BLaER1 treated with 17β-estradiol and CSF1 and Interleukin-3, amounts not matched to agents 10 nM and 100 nM (cell line): ENCODE data around the gene SELENOK.

ENCODE experiments used
- H3K27ac ChIP-seq, 11 experiments: shearing (Covaris generic); formaldehyde crosslinking; 2 replicates each; pipeline ENCODE4 v1.8.1; 2022
- H3K27me3 ChIP-seq, 11 experiments: shearing (Covaris generic); formaldehyde crosslinking; 2 replicates each; pipeline ENCODE4 v1.8.1; 2022
- H3K36me3 ChIP-seq, 11 experiments: shearing (Covaris generic); formaldehyde crosslinking; 2 replicates each; pipeline ENCODE4 v1.8.1; 2022
- H3K4me1 ChIP-seq, 10 experiments: shearing (Covaris generic); formaldehyde crosslinking; 2 replicates each; pipeline ENCODE4 v1.8.1; 2022
- H3K4me2 ChIP-seq, 11 experiments: shearing (Covaris generic); formaldehyde crosslinking; 2 replicates each; pipeline ENCODE4 v1.8.1; 2022
- H3K4me3 ChIP-seq, 10 experiments: shearing (Covaris generic); formaldehyde crosslinking; 2 replicates each; pipeline ENCODE4 v1.8.1; 2022
- H3K9ac ChIP-seq, 11 experiments: shearing (Covaris generic); formaldehyde crosslinking; 2 replicates each; pipeline ENCODE4 v1.8.1; 2022
- H3K9me3 ChIP-seq, 11 experiments: shearing (Covaris generic); formaldehyde crosslinking; replicated peaks in 1 of 11; 2 replicates each; pipeline ENCODE4 v1.8.1; 2022
- H4K20me1 ChIP-seq, 11 experiments: shearing (Covaris generic); formaldehyde crosslinking; 2 replicates each; pipeline ENCODE4 v1.8.1; 2022
- Cebpa-rat ChIP-seq, 11 experiments: shearing (Covaris generic); IDR thresholded peaks; 2 replicates each; pipeline ENCODE4 v1.8.1; 2022

Gene SELENOK

DNA sequence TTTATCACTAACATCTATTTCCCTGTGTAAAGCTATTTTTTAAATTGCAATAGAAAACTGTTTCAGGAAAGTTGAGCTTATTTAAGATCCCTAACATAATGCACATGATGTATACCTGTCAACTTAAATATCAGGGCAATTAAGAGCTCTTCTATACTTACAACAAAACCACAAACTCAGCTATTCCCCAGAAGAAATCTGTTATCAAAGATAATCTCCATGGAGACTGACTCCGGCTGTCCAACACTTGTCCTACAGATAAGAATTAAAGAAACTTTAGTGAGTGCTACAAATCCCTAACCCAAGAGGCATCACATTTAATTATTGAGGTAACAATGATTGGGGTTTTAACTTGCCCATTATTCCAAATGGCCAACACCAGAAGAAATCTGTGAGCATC, 3.4 kb downstream of the SELENOK start:
- Histone ChIP-seq H3K36me3 (peaks cover 37 to 63% (median 52%) of the 10 kb centered on the region in 11 experiments), H3K4me1 (peaks cover 21 to 48% (median 39%) of the 10 kb centered on the region in 10 experiments), H3K27me3 (no peaks in the 10 kb centered on the region), H3K9ac (no peak overlapping the region), H4K20me1 (peaks cover 5 to 45% (median 20%) of the 10 kb centered on the region in 11 experiments; a peak in 13 of 22 replicates), H3K4me2 (peak overlapping the region in 4 of 11 experiments; percentile 2 to 69 (median 39); a peak in 5 of 22 replicates), H3K27ac (no peak overlapping the region), H3K4me3 (no peak overlapping the region), H3K9me3 (peaks cover 0 to 6% (median 0%) of the 10 kb centered on the region in 11 experiments; a peak in 2 of 22 replicates)
- no peak for TF ChIP-seq Cebpa-rat (IDR thresholded peaks at IDR 0.05)

DNA sequence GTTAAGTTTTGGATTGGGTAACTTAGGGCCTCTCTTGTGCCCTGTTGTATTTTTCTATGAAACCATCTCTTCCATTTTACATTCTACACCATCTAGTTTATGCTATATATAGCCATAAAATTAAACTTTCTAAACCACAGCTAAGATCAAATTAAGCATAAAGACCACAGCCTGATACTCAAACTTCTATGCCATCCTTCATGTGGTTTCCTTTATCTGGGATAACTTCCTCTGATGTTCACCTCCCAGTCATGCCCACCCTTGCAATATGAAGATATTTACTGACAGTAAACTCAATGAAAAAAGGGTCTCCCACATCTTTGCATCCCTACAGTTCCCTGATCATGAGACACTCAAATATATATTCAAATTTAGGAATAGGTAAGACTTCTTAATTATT, 4.2 kb downstream of the SELENOK start:
- Histone ChIP-seq H3K9ac (no peak overlapping the region), H3K27me3 (no peaks in the 10 kb centered on the region), H3K36me3 (peaks cover 37 to 70% (median 57%) of the 10 kb centered on the region in 11 experiments), H3K27ac (no peak overlapping the region), H3K4me1 (peaks cover 20 to 47% (median 38%) of the 10 kb centered on the region in 10 experiments), H3K4me3 (no peak overlapping the region), H3K9me3 (peaks cover 0 to 2% (median 0%) of the 10 kb centered on the region in 11 experiments; a peak in 2 of 22 replicates), H4K20me1 (peaks cover 5 to 45% (median 20%) of the 10 kb centered on the region in 11 experiments; a peak in 13 of 22 replicates), H3K4me2 (peak overlapping the region in 6 of 11 experiments; percentile 26 to 69 (median 50); a peak in 11 of 22 replicates)
- TF ChIP-seq Cebpa-rat (IDR thresholded peaks at IDR 0.05): no peak

DNA sequence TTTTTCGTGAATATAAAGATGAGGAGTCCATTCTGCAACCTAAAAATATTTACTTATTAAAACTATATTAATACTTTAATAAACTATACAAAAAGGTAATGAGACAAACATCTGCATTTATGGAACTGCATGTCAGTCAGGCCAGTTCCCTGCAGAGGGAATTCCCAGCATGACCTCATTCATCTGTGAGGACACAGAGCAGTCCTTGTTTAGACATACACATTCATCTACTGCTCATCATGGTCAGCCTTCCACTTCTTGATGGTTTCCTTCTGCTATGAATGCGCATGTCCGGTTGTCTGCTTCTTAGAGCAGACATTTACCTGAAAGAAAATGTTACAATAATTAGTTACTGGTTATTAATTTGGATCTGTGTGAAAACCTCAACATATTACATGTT, 6.4 kb downstream of the SELENOK start:
- peaks cover 39 to 76% (median 60%) of the 10 kb centered on the region in 11 experiments for H3K36me3 ChIP-seq
- H3K4me3 ChIP-seq: no peak overlapping the region

DNA sequence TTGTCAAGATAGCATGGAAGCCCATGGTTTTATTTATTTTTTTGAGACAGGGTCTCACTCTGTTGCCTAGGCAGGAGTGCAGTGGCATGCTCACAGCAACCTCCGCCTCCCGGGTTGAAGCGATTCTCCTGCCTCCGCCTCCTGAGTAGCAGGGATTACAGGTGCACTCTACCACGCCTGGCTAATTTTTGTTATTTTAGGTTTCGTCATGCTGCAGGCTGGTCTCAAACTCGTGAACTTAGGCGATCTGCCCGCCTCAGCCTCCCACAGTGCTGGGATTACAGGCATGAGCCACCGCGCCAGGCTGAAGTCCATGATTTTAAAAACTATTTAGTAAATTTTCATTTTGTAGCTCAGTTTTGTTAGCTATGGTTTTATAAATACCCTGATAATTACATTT, 7.0 kb downstream of the SELENOK start:
- H3K4me1 ChIP-seq: peaks cover 17 to 39% (median 34%) of the 10 kb centered on the region in 10 experiments
- peaks cover 44 to 82% (median 66%) of the 10 kb centered on the region in 11 experiments for H3K36me3 ChIP-seq
- H3K4me2 ChIP-seq: no peak overlapping the region
- TF ChIP-seq Cebpa-rat (IDR thresholded peaks at IDR 0.05): no peak
- peaks cover 0 to 29% (median 10%) of the 10 kb centered on the region in 11 experiments; a peak in 10 of 22 replicates for H4K20me1 ChIP-seq
- no peak overlapping the region for H3K27ac ChIP-seq
- no peak overlapping the region for H3K9ac ChIP-seq
- H3K4me3 ChIP-seq: no peak overlapping the region
- H3K27me3 ChIP-seq: no peaks in the 10 kb centered on the region
- no peaks in the 10 kb centered on the region for H3K9me3 ChIP-seq

More for the DNA sequence above, 6.4 kb downstream of the SELENOK start:
- Histone ChIP-seq H3K9me3 (no peaks in the 10 kb centered on the region), H3K4me2 (no peak overlapping the region), H3K27ac (no peak overlapping the region), H3K4me1 (peaks cover 22 to 45% (median 38%) of the 10 kb centered on the region in 10 experiments), H3K9ac (no peak overlapping the region), H4K20me1 (peaks cover 3 to 35% (median 16%) of the 10 kb centered on the region in 11 experiments; a peak in 12 of 22 replicates), H3K27me3 (no peaks in the 10 kb centered on the region)
- TF ChIP-seq Cebpa-rat (IDR thresholded peaks at IDR 0.05): no peak

DNA sequence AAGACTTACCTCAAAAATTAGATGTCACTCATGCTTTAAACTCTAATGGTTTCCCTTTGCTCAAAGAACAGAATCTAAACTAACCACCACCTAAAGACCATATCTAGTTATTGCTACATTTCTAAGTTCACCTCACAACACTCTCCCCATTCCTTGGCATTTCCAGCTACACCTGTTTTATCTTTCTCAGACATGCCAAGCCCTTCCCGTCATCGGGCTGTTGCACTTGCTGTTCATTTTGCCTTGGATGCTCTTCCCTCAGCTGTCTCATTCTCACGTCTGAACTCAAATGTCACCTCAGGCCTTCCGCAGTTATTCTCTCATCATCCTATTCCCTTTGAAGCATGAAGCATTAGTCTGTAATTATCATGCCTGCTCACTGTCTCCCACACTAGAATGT, 8.7 kb downstream of the SELENOK start:
- H3K9ac ChIP-seq: no peak overlapping the region
- H3K36me3 ChIP-seq: peaks cover 59 to 83% (median 71%) of the 10 kb centered on the region in 11 experiments
- H3K27me3 ChIP-seq: no peaks in the 10 kb centered on the region
- H3K4me1 ChIP-seq: peaks cover 12 to 27% (median 24%) of the 10 kb centered on the region in 10 experiments
- H3K9me3 ChIP-seq: no peaks in the 10 kb centered on the region
- H3K4me3 ChIP-seq: no peak overlapping the region
- no peak overlapping the region for H3K4me2 ChIP-seq
- H4K20me1 ChIP-seq: peaks cover 0 to 13% (median under 1%) of the 10 kb centered on the region in 11 experiments; a peak in 6 of 22 replicates
- no peak for TF ChIP-seq Cebpa-rat (IDR thresholded peaks at IDR 0.05)
- no peak overlapping the region for H3K27ac ChIP-seq

DNA sequence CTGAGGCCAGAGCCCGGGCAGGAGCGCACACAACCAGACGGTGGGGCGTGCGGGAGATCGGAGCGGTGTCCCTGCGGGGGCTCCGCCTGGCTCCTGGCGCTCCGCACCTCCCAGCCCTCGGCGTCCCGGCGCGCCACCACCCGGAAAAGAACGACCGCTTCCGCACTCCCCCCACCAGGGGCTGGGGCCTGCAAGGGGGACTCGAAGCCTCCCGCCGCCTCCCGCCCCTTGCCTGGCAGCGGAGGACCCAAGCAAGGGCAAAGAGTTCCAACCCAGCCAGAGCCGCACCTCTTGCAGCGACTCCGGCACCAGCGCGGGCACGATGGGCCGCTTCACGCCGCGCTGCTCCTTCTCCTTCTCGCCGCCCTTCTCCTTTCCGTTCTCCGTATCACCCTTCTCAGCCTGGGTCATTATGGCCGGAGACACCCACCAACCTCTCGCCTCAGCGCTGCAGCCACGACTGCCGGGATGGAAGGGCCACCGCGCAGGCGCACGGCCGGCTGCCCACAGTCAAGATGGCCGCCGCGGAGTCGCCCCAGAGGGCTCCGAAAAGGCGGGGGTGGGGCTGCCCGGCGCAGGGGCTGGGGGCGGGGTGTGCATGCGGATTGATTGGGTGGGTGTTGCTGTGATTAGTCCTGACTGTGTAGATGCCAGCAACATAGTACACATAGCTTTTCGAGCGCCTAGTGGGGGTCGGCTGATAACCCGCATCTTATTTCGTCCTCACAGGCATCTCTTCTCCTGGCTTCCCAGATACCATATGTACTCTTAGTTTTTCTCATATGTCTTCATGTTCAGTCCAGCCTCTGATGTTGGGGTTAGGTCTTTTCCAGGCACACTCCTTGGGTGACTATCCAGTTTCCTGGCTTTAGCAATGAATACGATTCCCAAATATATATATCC, 9.7 kb downstream of the SELENOK start, which contains the start of gene ACTR8:
TSS of gene ACTR8 (minus strand) at position 462 of the 903 bp plus-strand sequence. CDS start at position 411, 51 bp downstream.
- Histone ChIP-seq H3K27ac (peak within 1 kb of the TSS; percentile 78 to 93 (median 88)), H3K4me2 (peak within 1 kb of the TSS; percentile 76 to 99 (median 86)), H3K36me3 (peaks cover 67 to 83% (median 73%) of the 10 kb centered on the region in 11 experiments), H3K4me1 (peaks cover 11 to 16% (median 14%) of the 10 kb centered on the region in 10 experiments), H4K20me1 (peaks cover 0 to 5% (median 0%) of the 10 kb centered on the region in 11 experiments; a peak in 5 of 22 replicates), H3K4me3 (peak within 1 kb of the TSS; percentile 70 to 91 (median 82)), H3K27me3 (no peaks in the 10 kb centered on the region), H3K9ac (peak within 1 kb of the TSS; percentile 81 to 96 (median 90)), H3K9me3 (no peaks in the 10 kb centered on the region)
- no peak for TF ChIP-seq Cebpa-rat (IDR thresholded peaks at IDR 0.05)

DNA sequence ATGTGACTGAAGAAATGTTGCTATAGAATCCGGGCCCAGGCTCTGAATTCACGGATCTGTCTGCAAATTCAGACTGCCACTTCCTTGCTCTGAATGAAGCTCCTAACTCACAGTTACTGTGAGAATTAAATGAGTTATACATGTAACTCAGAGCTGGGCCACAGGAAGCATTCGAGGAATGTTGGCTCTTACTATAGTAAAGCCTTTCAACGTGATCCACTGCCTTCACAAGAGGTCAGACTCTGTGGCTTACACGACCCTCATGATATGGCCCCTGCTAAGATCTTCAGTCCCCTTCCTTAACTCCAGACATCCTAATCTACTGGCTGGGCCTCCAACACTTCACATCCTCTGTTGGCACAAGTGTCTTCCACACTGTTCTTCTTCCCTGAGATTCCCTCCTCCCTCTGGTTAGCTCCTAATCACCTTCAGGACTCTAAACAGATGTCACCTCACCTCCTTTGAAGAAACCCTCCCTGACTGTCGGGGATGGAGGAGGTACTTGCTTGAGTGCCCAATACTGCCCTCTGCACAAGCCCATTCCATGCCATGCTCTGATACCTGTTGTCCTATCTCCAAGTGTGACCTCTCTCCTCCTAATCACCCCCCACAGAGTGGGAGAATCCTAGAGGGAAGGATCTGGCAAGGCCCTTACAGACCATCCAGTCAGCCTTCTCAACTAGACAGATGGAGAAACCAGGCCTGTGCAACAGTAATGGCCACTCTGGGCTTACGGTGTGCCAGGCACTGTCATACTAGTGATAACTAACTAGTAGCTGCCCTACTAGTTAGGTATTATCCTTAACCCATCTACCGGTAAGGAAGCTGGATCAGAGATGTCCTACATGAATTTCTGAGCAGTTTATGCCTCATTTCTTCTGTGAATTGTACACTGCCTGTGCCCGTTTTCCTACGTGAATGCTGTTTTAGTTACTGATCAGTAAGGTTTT, 11.0 kb downstream of the SELENOK start:
- Histone ChIP-seq H3K27ac (peak overlapping the region; percentile 78 to 93 (median 88); a peak in 21 of 22 replicates), H4K20me1 (no peaks in the 10 kb centered on the region; a peak in 1 of 22 replicates), H3K4me1 (peaks cover 11 to 16% (median 12%) of the 10 kb centered on the region in 10 experiments), H3K36me3 (peaks cover 69 to 83% (median 75%) of the 10 kb centered on the region in 11 experiments), H3K4me3 (peak overlapping the region; percentile 70 to 91 (median 82)), H3K9me3 (no peaks in the 10 kb centered on the region), H3K27me3 (no peaks in the 10 kb centered on the region), H3K9ac (peak overlapping the region; percentile 81 to 96 (median 90)), H3K4me2 (peak overlapping the region; percentile 76 to 99 (median 86))
- no peak for TF ChIP-seq Cebpa-rat (IDR thresholded peaks at IDR 0.05)

DNA sequence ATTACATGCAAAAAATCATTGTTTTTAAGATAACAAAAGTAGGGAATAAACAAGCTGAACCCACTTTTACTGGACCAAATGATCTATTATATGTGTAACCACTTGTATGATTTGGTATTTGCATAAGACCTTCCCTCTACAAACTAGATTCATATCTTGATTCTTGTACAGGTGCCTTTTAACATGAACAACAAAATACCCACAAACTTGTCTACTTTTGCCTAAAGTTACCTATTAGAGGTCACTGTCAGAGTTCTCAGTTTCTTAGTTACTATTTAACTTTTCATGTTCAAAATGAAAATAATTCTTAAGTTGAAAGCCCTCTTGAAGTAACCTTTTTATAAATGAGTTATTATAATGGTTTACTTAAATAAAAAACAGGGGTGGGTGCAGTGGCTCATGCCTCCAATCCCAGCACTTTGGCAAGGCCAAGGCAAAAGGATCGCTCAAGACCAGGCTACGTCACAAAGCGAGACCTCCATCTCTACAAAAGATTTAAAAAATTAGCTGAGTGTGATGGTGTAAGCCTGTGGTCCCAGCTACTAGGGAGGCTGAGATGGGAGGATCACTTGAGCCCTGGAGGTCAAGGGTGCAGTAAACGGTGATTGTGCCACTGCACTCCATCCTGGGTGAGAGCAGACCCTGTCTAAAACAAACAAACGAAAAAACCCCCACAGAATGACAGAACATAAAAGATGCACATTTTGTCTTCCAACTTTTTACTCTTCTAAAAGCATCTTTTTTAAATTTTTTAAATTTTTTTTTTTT, 25.7 kb downstream of the SELENOK start:
- no peak for TF ChIP-seq Cebpa-rat (IDR thresholded peaks at IDR 0.05)
- H3K27me3 ChIP-seq: no peaks in the 10 kb centered on the region
- no peaks in the 10 kb centered on the region for H3K9me3 ChIP-seq
- no peak overlapping the region for H3K4me2 ChIP-seq
- no peak overlapping the region for H3K4me3 ChIP-seq
- H3K4me1 ChIP-seq: no peaks in the 10 kb centered on the region
- H3K9ac ChIP-seq: no peak overlapping the region
- no peak overlapping the region for H3K27ac ChIP-seq
- H4K20me1 ChIP-seq: peaks cover 0 to 21% (median 5%) of the 10 kb centered on the region in 11 experiments; a peak in 11 of 22 replicates
- H3K36me3 ChIP-seq: peaks cover 91 to 100% (median 96%) of the 10 kb centered on the region in 11 experiments
